ENCODE data around the gene SH2D3C.

GRCh38 chr9:127738666-127739065 is 39.8 kb downstream of the SH2D3C start:
- TF ChIP-seq FOS (IDR thresholded peaks at IDR 0.05; ENCODE audit: borderline replicate concordance, extremely low read depth, insufficient read length) = no peak
- TF ChIP-seq CHD1 (IDR thresholded peaks at IDR 0.05; ENCODE audit: low read depth, low read length) = no peak
- no peak for TF ChIP-seq HDAC2 (IDR thresholded peaks at IDR 0.05)
- no peak for TF ChIP-seq CTCF (IDR thresholded peaks at IDR 0.05 in 2 of 3, conservative IDR thresholded peaks at IDR 0.05 in 1 of 3; ENCODE audit: control insufficient read depth in 2 of 3, extremely low read depth in 1 of 3, insufficient read depth in 1 of 3, low read depth in 3 of 3, low read length in 3 of 3)
- TF ChIP-seq POLR2A (IDR thresholded peaks at IDR 0.05; ENCODE audit: low read depth, low read length) = no peak; the same call in 1 of the 2 replicates
- no peak for TF ChIP-seq ZNF687 (IDR thresholded peaks at IDR 0.05)
- no peak for TF ChIP-seq KLF5 (IDR thresholded peaks at IDR 0.05; ENCODE audit: partially characterized antibody)
- no peak for TF ChIP-seq MAX (IDR thresholded peaks at IDR 0.05; ENCODE audit: low read depth, low read length)
- TF ChIP-seq MXI1 (IDR thresholded peaks at IDR 0.05; ENCODE audit: low read depth, low read length) = no peak
- TF ChIP-seq TAF1 (IDR thresholded peaks at IDR 0.05; ENCODE audit: borderline replicate concordance, low read depth, low read length) = no peak
- TF ChIP-seq GABPA (IDR thresholded peaks at IDR 0.05; ENCODE audit: low read depth) = no peak
- TF ChIP-seq NFXL1 (IDR thresholded peaks at IDR 0.05; ENCODE audit: borderline replicate concordance) = no peak

All from GM12878 (cell line).